Fibroblast of skin of back (primary cell): Measurements from ENCODE around the gene KITLG.
"Not testable (repeated sequence)": the region's sequence is repeated elsewhere in the genome, so short reads cannot be mapped to it uniquely, and the experiment has no call there.

ENCODE experiments used
- DNase-seq: peaks from one replicate; pipeline ENCODE4 v3.0.0-alpha.2; 2013

KITLG gene

GRCh38 chr12:88575361-88575970 lies 4.8 kb downstream of the KITLG start:
- no peak for DNase-seq

- DNase-seq = no peak
Observed at GRCh38 chr12:88574278-88574677, 6.0 kb downstream of the KITLG start.

DNA sequence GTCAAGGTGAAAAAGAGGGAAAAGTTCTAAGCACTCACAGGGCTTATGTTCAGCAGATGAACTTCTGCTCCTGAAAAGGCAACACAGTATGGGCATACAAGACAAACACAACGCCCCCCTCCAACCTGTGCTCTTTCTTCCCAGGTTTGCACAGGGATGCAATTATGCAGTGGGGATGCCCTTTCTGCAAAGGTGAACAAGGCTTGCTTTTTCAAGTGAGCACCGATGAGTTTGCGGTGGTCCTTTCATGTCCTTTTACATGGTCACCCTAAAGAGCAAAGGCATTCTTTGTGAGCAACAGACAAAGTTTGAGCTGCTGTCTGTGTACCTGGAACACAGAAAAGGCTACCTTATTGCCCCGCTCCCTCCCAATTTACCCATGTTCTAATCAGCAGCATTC lies 6.7 kb downstream of the KITLG start:
- no peak for DNase-seq

DNA sequence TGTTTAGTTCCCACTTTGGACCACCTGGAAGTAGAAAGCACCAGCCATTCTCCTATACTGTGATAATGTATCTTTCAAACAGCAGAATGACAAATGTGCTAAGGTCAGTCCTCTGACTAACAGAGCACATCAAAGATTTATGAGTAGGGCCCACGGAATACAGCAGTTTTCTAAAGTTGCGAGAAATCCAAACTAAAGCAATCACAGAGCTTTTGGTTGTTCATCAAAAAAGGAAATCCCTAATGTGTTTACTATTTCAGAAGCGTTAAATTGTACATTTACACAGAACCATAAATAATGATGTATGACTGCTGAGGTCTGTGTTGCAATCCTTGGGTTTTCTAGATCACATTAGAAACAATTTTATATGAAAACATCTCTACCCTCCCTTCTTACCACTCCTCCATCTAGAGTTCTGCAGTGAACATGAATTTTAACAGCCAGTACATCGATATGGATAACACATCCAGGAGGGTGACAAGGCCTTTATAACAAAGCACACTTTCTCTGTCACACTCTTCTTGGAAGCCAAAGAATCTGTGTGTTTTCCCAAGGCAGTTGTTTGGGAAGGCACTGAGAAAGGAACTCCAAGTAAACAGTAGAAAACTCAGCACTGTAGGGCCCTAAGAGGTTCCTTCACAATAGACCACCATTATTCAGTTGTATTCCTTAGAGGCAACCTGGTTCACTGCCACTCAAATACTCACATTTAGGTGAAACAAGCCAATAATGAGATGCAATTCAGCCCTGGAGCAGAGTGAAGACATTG lies 7.3 kb downstream of the KITLG start:
- DNase-seq = no peak

- DNase-seq = no peak
Observed at GRCh38 chr12:88571543-88571942, 8.7 kb downstream of the KITLG start.

DNA sequence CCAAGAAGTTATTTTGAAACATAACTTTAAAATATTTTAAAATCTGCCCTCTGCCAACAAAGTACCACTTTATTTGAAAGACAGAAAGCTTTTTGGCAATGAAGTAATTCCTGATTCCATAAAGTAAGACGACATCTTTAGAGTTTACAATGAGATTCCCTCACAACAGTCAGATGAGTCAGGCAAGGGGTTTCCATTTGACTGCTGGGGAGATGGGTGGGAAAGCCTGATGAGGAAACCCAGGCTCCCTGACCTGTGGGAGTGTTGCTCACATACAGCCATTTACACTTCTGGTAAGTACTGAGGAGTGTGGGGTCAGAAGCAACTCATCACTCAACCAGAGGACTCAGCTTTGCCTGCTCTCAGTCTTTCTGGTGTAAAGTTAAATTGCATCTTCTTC lies 10.2 kb downstream of the KITLG start:
- DNase-seq = peak; percentile 38

GRCh38 chr12:88566430-88566829 lies 13.8 kb downstream of the KITLG start:
- DNase-seq = no peak

- peak; percentile 84 for DNase-seq
Observed at GRCh38 chr12:88562846-88563582, 17.3 kb downstream of the KITLG start.

DNA sequence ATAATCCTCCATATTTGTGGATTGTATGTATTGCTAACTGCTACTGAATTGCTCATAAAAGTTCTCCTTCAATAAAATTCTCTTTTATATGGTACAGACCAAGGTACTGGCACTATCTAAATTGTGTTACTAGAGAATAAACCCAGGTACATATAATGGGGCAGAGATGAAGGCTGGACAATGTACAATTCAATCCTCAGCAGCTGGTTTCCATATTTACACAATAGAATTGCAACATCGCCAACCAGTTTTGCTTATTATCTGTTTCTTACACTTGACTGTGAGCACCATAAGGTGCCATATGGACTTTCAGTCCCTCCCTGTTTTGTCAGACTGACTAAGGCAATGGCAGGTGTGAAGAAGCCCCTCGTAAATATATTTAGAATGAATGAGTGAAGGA lies 18.1 kb downstream of the KITLG start:
- DNase-seq = no peak

DNA sequence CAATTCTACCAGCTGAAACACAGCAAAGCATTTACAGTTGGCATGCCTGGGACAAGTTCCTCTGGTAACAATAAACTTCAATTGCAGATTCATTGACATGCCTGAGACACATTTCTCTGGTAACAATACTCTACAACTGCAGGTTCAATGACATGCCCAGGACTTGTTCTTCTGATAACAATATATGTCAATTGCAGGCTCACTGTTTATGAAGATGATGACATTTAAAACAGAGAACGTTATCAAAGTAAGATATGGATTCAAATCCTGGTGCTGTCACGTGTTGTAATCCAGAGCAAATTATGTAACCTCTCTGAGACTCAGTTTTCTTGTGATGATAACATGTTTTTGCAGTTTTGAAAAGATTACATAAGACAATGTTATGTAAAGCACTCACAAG lies 20.5 kb downstream of the KITLG start:
- DNase-seq = no peak

DNA sequence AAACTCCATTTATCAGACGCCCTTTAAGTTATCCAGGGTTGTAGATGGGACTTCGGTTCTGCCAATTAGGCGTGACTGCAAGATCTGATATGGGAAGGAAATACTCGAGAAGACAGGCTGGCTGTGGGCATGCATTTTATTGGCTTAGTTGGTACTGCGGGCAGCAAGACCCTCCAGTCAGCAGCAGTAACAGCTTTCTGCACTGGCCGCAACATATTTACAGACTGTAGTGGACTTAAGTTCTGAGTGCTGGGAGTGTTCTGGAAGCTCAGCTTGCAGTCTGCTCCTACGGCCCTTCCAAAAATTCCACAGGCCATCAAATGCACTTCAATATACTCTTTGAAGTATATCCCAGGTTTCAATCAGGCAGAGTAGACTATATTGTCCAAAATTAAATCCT lies 21.1 kb downstream of the KITLG start:
- DNase-seq = no peak

DNA sequence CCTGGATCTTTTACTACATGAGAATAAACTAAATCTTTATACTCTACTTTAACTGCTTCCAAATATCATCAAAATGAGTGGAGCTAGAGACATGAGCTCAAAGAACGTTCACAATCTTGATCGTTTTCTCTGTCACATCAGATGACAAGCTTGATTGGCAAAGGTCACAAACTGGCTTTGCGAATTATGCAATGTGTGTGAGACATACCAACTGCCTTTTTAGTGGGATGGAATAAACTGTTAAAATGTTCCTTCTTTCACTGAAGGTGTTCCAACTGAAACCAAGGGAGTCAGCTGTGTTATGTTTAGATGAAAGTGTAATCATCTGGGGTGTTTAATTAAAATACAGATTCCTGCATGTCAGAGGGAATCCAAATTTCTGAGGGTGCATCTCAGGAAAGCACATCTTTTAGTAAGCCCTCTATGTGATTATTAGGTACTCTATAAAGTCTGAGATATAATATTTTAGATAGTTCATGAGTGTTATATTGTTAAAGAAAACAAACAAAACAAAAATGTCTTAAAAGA lies 21.9 kb downstream of the KITLG start:
- no peak for DNase-seq

DNA sequence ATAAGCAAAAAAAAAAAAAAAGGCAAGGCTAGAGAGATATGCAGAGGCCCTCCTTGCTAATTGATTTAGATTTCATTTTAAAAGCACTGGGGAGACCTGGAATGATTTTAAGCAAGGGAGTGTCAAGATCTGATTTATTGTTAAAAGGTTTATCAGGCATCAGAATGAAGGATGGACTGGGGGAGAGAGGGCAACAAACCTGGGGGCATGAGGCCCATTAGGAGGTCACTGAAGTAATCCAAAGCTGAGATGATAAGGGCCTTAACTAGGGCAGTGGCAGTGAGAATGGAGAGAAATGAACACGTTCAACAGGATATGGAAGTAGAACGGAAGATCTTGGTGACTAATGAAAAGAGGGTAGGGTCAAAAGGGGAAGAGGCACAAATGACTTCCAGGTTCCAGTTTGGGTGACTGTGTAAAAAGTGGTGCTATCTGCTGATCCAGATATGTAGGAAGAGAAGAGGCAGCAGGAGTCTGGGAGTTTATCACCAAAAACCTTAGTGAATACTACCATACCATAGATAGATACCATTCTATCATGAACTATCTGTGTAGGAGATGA lies 24.0 kb downstream of the KITLG start:
- DNase-seq = no peak

- DNase-seq = peak; percentile 70
Observed at GRCh38 chr12:88553941-88554658, 26.2 kb downstream of the KITLG start.

- peak; percentile 64 for DNase-seq
Observed at GRCh38 chr12:88552610-88553079, 27.6 kb downstream of the KITLG start.

DNA sequence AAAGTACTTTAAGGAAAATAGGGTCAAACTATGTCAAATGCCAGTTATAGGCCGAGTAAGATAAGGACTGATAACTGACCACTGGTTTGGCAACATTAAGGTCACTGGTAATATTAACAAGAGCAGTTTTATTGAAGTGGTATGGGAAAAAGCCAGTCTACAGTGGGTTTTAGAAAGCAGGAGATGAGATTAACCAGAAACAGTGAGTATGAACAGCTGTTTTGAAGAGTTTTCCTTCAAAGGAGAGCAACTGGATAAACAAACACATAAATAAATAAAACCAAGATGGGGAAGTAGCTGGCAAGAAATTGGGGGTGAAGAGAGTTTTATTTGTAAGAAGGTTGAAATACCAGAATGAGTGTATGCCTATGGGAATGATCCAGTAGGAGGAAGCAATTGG lies 30.3 kb downstream of the KITLG start:
- no peak for DNase-seq

DNA sequence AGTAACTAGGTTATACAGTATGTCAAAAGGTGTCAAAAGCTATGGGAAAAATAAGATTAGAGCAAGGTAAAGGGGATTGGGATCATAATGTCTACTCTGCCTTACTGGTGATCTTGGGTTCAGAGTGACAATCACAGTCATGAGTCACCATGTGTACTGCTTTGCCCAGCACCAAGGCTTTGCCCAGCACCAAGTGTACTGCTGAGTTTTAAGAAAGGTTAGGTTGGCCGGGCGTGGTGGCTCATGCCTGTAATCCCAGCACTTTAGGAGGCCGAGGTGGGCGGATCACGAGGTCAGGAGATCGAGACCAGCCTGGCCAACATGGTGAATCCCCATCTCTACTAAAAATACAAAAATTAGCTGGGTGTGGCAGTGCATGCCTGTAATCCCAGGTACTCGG lies 32.3 kb downstream of the KITLG start:
- not testable (repeated sequence) for DNase-seq

GRCh38 chr12:88546853-88547252 lies 33.4 kb downstream of the KITLG start:
- DNase-seq = peak; percentile 70

DNA sequence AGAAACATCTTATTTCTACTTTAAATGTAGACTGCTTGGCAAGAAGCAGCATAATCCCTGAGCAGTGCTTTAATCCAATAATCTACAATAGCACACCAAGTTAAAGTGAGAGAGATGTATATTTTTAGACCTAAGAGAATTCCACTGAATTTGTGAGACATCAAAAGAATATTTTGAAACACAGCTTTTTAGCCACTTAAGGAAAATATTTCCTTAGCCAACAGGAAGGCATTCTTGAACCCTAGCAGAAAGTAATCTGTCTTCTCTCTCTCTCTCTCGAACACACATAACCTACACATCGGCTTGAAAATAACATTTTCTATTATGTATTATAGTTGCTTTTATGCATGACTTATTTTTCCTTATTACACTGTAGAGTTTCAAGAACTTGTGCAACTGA lies 34.0 kb downstream of the KITLG start:
- DNase-seq = peak; percentile 39

- peak; percentile 79 for DNase-seq
Observed at GRCh38 chr12:88544991-88545980, 35.0 kb downstream of the KITLG start.

- no peak for DNase-seq
Observed at GRCh38 chr12:88539893-88540292, 40.4 kb downstream of the KITLG start.
